Measurements from ENCODE around the gene KLHL3.

- no peak for TF ChIP-seq POLR2A (IDR thresholded peaks at IDR 0.05)
- TF ChIP-seq, protein P1, sequence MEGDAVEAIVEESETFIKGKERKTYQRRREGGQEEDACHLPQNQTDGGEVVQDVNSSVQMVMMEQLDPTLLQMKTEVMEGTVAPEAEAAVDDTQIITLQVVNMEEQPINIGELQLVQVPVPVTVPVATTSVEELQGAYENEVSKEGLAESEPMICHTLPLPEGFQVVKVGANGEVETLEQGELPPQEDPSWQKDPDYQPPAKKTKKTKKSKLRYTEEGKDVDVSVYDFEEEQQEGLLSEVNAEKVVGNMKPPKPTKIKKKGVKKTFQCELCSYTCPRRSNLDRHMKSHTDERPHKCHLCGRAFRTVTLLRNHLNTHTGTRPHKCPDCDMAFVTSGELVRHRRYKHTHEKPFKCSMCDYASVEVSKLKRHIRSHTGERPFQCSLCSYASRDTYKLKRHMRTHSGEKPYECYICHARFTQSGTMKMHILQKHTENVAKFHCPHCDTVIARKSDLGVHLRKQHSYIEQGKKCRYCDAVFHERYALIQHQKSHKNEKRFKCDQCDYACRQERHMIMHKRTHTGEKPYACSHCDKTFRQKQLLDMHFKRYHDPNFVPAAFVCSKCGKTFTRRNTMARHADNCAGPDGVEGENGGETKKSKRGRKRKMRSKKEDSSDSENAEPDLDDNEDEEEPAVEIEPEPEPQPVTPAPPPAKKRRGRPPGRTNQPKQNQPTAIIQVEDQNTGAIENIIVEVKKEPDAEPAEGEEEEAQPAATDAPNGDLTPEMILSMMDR (IDR thresholded peaks at IDR 0.05) = no peak
Observed at GRCh38 chr5:137581776-137582175, 154.1 kb downstream of the KLHL3 start.

Measured in transverse colon (tissue), 3 donors.